Effector CD4-positive, alpha-beta T cell (primary cell): ENCODE data around the gene DRAXIN.

Experiments
- DNase-seq: peaks from one replicate; pipeline ENCODE4 v3.0.0-alpha.2; 2020

DRAXIN gene

GRCh38 chr1:11738783-11739182 is 47.3 kb downstream of the DRAXIN start:
- no peak for DNase-seq

- DNase-seq, result no peak
Measured at GRCh38 chr1:11740258-11741192, 49.0 kb downstream of the DRAXIN start.

GRCh38 chr1:11741482-11741881 is 50.0 kb downstream of the DRAXIN start:
- no peak for DNase-seq

- no peak for DNase-seq
Measured at GRCh38 chr1:11741919-11742558, 50.5 kb downstream of the DRAXIN start.

- no peak for DNase-seq
Measured at GRCh38 chr1:11744287-11744686, 52.8 kb downstream of the DRAXIN start.

GRCh38 chr1:11746092-11746491 is 54.6 kb downstream of the DRAXIN start:
- DNase-seq, result no peak

- no peak for DNase-seq
Measured at GRCh38 chr1:11746795-11747487, 55.4 kb downstream of the DRAXIN start.

- no peak for DNase-seq
Measured at GRCh38 chr1:11748294-11749202, 57.0 kb downstream of the DRAXIN start.

GRCh38 chr1:11749203-11749689 is 57.7 kb downstream of the DRAXIN start:
- DNase-seq, result no peak

GRCh38 chr1:11749996-11750395 is 58.5 kb downstream of the DRAXIN start:
- no peak for DNase-seq

- no peak for DNase-seq
Measured at GRCh38 chr1:11751087-11751486, 59.6 kb downstream of the DRAXIN start.

GRCh38 chr1:11752359-11753088 is 61.0 kb downstream of the DRAXIN start:
- no peak for DNase-seq

GRCh38 chr1:11753555-11754208 is 62.2 kb downstream of the DRAXIN start:
- DNase-seq, result no peak

GRCh38 chr1:11757047-11757446 is 65.5 kb downstream of the DRAXIN start:
- no peak for DNase-seq

- DNase-seq, result no peak
Measured at GRCh38 chr1:11759791-11760190, 68.3 kb downstream of the DRAXIN start.

- no peak for DNase-seq
Measured at GRCh38 chr1:11761285-11761684, 69.8 kb downstream of the DRAXIN start.

GRCh38 chr1:11761988-11762406 is 70.5 kb downstream of the DRAXIN start, which contains the start of gene C1orf167:
Gene C1orf167, plus strand, starts transcription at chr1:11762193. Its CDS starts 2,208 bp downstream, at chr1:11764401.
- DNase-seq, result no peak

GRCh38 chr1:11764115-11764514 is 72.6 kb downstream of the DRAXIN start:
- DNase-seq, result no peak

- no peak for DNase-seq
Measured at GRCh38 chr1:11764519-11764918, 73.0 kb downstream of the DRAXIN start.

GRCh38 chr1:11765661-11766428 is 74.3 kb downstream of the DRAXIN start:
- no peak for DNase-seq
